ENCODE measurements around the gene GKN2.

The GKN2 gene

DNA sequence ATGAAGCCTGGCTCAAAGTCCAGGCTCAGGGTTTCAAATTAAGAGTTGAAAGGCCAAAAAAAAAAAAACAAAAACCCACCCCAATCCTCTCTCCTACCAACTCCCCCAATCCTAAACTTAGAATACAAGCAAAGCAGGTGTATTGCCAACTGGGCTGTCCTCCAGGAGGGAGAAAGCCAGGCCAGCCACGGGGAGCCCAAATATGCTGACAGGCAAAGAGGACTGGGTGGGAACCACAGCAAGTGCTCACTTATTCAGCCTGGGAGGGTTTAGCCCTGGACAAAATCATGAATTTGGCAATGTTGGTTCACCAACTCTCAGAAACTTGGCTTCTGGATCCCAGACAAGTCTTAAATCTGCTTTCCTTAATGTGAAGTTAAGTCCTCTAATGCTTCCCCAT lies 36.5 kb downstream of the GKN2 start:
- Histone ChIP-seq H3K36me3 (no peaks in the 10 kb centered on the region), H3K4me3 (no peak overlapping the region), H3K9me3 (replicated peaks in 1 of 11) (no peaks in the 10 kb centered on the region), H4K20me1 (no peaks in the 10 kb centered on the region), H3K27ac (no peak overlapping the region), H3K4me2 (no peak overlapping the region), H3K4me1 (peaks cover 11 to 22% (median 18%) of the 10 kb centered on the region in 10 experiments), H3K9ac (no peak overlapping the region), H3K27me3 (no peaks in the 10 kb centered on the region)
- no peak for TF ChIP-seq Cebpa-rat (IDR thresholded peaks at IDR 0.05)

GRCh38 chr2:68915393-68915792 lies 37.3 kb downstream of the GKN2 start:
- no peak for TF ChIP-seq Cebpa-rat (IDR thresholded peaks at IDR 0.05)
- Histone ChIP-seq H3K4me1 (peaks cover 12 to 24% (median 20%) of the 10 kb centered on the region in 10 experiments), H4K20me1 (no peaks in the 10 kb centered on the region), H3K36me3 (no peaks in the 10 kb centered on the region), H3K27ac (no peak overlapping the region), H3K4me2 (no peak overlapping the region), H3K27me3 (no peaks in the 10 kb centered on the region), H3K9ac (no peak overlapping the region), H3K9me3 (replicated peaks in 1 of 11) (no peaks in the 10 kb centered on the region), H3K4me3 (no peak overlapping the region)

- Histone ChIP-seq H3K27ac (no peak overlapping the region), H3K9ac (no peak overlapping the region), H3K4me2 (peak overlapping the region in 2 of 11 experiments; percentile 30 to 61; a peak in 5 of 22 replicates), H4K20me1 (no peaks in the 10 kb centered on the region), H3K4me1 (peaks cover 26 to 41% (median 34%) of the 10 kb centered on the region in 10 experiments), H3K27me3 (no peaks in the 10 kb centered on the region), H3K36me3 (no peaks in the 10 kb centered on the region), H3K9me3 (replicated peaks in 1 of 11) (no peaks in the 10 kb centered on the region), H3K4me3 (no peak overlapping the region)
- TF ChIP-seq Cebpa-rat (IDR thresholded peaks at IDR 0.05), result no peak
Measured at GRCh38 chr2:68913359-68913758, 39.3 kb downstream of the GKN2 start.

DNA sequence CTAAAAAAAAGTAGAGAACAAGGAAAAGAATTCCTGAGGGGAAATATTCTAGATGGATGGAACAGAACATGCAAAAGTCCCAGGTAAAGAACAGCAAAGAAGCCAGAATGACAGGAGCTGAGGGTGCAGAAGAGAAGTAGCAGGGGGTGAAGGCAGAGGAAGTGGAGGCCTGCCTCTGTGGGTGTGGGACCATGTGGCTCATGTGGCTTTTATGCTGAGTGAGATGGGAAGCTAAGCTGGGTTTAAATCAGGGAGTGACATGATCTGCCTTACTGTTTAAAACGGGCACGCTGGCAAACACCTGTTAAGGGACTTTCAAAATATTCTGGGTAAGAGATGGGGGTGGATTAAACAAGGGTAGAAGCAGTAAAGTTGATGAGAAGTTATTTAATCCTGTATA lies 40.0 kb downstream of the GKN2 start:
- Histone ChIP-seq H3K36me3 (no peaks in the 10 kb centered on the region), H3K9ac (no peak overlapping the region), H3K4me2 (peak overlapping the region in 8 of 11 experiments; percentile 5 to 61 (median 24); a peak in 8 of 22 replicates), H3K27ac (no peak overlapping the region), H3K9me3 (replicated peaks in 1 of 11) (no peaks in the 10 kb centered on the region), H3K27me3 (no peaks in the 10 kb centered on the region), H3K4me1 (peaks cover 32 to 47% (median 40%) of the 10 kb centered on the region in 10 experiments), H4K20me1 (no peaks in the 10 kb centered on the region), H3K4me3 (no peak overlapping the region)
- TF ChIP-seq Cebpa-rat (IDR thresholded peaks at IDR 0.05), result no peak

DNA sequence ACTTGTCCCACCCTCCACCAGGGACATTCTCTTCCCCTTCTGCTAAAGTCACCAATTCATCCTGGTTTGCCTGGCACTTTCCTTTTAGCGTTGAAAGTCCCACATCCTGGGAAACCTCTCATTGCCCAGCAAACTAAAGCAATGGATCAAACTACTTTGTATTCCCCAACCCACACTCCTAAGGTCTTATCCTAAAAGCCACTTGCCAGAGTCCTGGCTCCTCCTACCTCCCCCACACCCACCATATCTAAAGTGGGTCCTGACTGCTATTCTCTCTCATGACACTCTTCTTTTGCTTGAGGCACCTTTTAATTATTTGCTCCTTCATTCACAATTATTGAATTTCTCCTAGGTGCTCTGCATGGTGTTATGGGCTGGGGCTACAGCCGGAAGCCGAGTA lies 40.6 kb downstream of the GKN2 start:
- Histone ChIP-seq H3K9me3 (replicated peaks in 1 of 11) (no peaks in the 10 kb centered on the region), H3K4me3 (no peak overlapping the region), H3K27me3 (no peaks in the 10 kb centered on the region), H3K36me3 (no peaks in the 10 kb centered on the region), H4K20me1 (no peaks in the 10 kb centered on the region), H3K4me2 (peak overlapping the region; percentile 14 to 61 (median 33); a peak in 18 of 22 replicates), H3K9ac (no peak overlapping the region), H3K4me1 (peaks cover 38 to 50% (median 44%) of the 10 kb centered on the region in 10 experiments), H3K27ac (peak overlapping the region in 1 of 11 experiments; percentile 13; a peak in 1 of 22 replicates)
- no peak for TF ChIP-seq Cebpa-rat (IDR thresholded peaks at IDR 0.05)

- peaks cover 40 to 52% (median 47%) of the 10 kb centered on the region in 10 experiments for H3K4me1 ChIP-seq
- H3K27ac ChIP-seq, result peak overlapping the region in 2 of 11 experiments; percentile 13 to 16; a peak in 1 of 22 replicates
- H3K9me3 ChIP-seq (replicated peaks in 1 of 11), result no peaks in the 10 kb centered on the region
- TF ChIP-seq Cebpa-rat (IDR thresholded peaks at IDR 0.05), result no peak
- no peak overlapping the region for H3K4me3 ChIP-seq
- H4K20me1 ChIP-seq, result no peaks in the 10 kb centered on the region
- H3K9ac ChIP-seq, result no peak overlapping the region
- no peaks in the 10 kb centered on the region for H3K36me3 ChIP-seq
- no peaks in the 10 kb centered on the region for H3K27me3 ChIP-seq
- H3K4me2 ChIP-seq, result peak overlapping the region; percentile 14 to 61 (median 33); a peak in 21 of 22 replicates
Measured at GRCh38 chr2:68911709-68912108, 41.0 kb downstream of the GKN2 start.

GRCh38 chr2:68911246-68911645 lies 41.4 kb downstream of the GKN2 start:
- H3K4me3 ChIP-seq, result no peak overlapping the region

GRCh38 chr2:68909793-68910674 lies 42.7 kb downstream of the GKN2 start:
- no peak for TF ChIP-seq Cebpa-rat (IDR thresholded peaks at IDR 0.05)
- Histone ChIP-seq H3K9me3 (replicated peaks in 1 of 11) (no peaks in the 10 kb centered on the region), H3K9ac (peak overlapping the region in 2 of 11 experiments; percentile 76 to 79; a peak in 1 of 22 replicates), H3K4me1 (peaks cover 46 to 57% (median 52%) of the 10 kb centered on the region in 10 experiments), H3K4me2 (peak overlapping the region in 7 of 11 experiments; percentile 76 to 84 (median 83); a peak in 9 of 22 replicates), H3K4me3 (no peak overlapping the region), H3K27ac (peak overlapping the region in 8 of 11 experiments; percentile 71 to 92 (median 82); a peak in 14 of 22 replicates), H4K20me1 (no peaks in the 10 kb centered on the region), H3K27me3 (no peaks in the 10 kb centered on the region), H3K36me3 (no peaks in the 10 kb centered on the region)

More at GRCh38 chr2:68911246-68911645, 41.4 kb downstream of the GKN2 start:
- Histone ChIP-seq H3K9ac (no peak overlapping the region), H3K27me3 (no peaks in the 10 kb centered on the region), H3K27ac (0 out of 22 replicates have a peak overlapping the region, but pooled peaks of 1 of the 11 experiments have one; percentile 16), H3K36me3 (no peaks in the 10 kb centered on the region), H3K4me1 (peaks cover 45 to 57% (median 51%) of the 10 kb centered on the region in 10 experiments), H3K4me2 (peak overlapping the region; percentile 14 to 61 (median 33); a peak in 20 of 22 replicates), H4K20me1 (no peaks in the 10 kb centered on the region), H3K9me3 (replicated peaks in 1 of 11) (no peaks in the 10 kb centered on the region)
- no peak for TF ChIP-seq Cebpa-rat (IDR thresholded peaks at IDR 0.05)

GRCh38 chr2:68908392-68908970 lies 44.2 kb downstream of the GKN2 start:
- peaks cover 46 to 59% (median 52%) of the 10 kb centered on the region in 10 experiments for H3K4me1 ChIP-seq
- H3K4me3 ChIP-seq, result no peak overlapping the region
- H3K36me3 ChIP-seq, result no peaks in the 10 kb centered on the region; a peak in 1 of 22 replicates
- H4K20me1 ChIP-seq, result no peaks in the 10 kb centered on the region
- peak overlapping the region; percentile 10 to 92 (median 75); a peak in 20 of 22 replicates for H3K27ac ChIP-seq
- H3K4me2 ChIP-seq, result peak overlapping the region; percentile 72 to 84 (median 81)
- peaks cover 0 to 11% (median 6%) of the 10 kb centered on the region in 11 experiments; a peak in 11 of 22 replicates for H3K9me3 ChIP-seq (replicated peaks in 1 of 11)
- 0 out of 22 replicates have a peak, but pooled peaks of 1 of the 11 experiments have one; percentile 41 for TF ChIP-seq Cebpa-rat (IDR thresholded peaks at IDR 0.05)
- peak overlapping the region in 8 of 11 experiments; percentile 27 to 81 (median 64); a peak in 15 of 22 replicates for H3K9ac ChIP-seq
- H3K27me3 ChIP-seq, result no peaks in the 10 kb centered on the region
